ENCODE results near the gene BCL2.

Gene BCL2

DNA sequence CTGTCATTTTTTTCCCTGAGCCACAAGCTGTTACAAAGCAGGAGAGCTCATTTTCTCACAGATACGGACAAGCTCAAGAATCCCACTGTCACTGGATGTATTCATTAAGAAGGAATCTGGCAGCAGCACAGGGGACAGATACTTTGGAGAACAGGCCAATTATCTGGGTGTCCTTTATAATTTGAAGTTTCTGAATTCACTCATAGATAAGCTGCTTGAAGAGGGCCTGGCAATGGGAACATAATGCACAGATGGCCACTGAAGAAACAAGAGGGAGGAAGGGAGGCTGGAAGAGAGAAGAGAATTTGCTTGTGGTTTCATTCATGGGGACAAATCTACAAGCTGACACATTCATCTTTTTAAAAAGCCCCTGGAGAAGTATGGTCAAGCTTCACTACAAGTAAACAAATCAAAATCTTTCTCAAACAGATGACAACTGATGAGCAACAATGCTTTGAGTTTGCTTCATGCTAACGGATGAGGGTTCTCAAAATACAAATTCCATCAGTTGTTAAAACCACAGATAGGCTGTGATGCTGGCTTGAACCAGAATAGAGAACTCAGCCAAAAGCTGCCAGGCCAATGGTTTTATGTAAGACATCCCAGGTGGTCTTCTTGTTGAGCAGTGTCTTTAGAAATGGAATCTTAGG is 11.9 kb downstream of the BCL2 start:
- DNase-seq = no peak

GRCh38 chr18:63306819-63307550 is 12.6 kb downstream of the BCL2 start:
- no peak for DNase-seq

- DNase-seq = no peak
Measured at GRCh38 chr18:63306249-63306648, 13.3 kb downstream of the BCL2 start.

DNA sequence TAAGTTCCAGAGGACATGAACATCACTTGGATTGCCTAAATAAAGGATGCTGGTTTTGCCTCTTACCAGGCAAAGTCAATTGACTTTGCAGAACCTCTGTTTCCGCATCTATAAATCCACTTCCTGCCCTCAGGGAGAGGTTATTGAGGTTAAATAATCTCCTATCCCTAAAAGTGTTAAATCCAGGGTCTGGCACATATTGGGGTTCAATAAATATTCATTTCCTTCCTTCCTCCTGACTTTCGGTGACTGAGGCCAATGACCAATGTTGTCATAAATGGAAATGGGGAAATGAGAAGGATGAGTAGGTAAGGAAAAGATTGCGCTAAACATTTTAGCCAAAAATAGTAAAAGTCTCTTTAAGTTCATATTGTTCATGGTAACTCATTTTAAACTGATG is 16.0 kb downstream of the BCL2 start:
- no peak for DNase-seq

DNA sequence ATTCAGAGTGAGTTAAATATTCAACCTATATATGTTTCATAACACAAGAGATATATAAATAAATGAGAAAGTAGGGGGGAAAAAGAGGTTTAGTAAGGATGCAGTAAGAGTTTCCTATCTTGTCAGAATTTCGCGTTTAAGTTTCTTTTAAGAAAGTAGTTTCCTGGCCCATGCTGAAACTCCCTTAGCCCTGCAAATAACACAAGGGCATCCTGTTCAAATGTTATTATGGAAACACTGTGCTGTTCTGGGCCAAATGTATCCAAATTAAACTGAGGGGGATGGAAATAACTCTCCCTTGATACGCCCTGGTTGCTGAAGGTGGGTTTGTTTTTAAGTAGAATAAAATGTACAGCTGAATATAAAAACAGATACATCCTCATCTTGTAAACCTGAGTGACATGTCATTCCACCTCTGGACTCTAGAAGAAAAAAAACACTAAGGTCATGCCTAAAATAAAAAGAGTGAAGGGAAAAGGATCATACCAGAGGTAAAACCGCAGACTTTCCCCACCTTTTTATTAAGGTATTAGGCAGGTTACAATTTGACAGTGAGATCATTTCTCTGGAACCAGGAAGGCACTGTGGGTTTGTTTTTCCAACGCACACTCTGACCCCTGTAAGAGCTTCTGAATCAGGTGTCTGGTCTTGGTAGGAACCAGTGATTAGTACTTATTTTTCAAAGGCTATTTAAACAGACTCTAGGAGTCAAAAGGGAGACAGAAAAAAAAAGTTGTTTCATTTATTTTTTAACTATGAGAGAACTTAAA is 16.7 kb downstream of the BCL2 start:
- DNase-seq = no peak

GRCh38 chr18:63302220-63302619 is 17.3 kb downstream of the BCL2 start:
- no peak for DNase-seq

GRCh38 chr18:63301434-63301833 is 18.1 kb downstream of the BCL2 start:
- DNase-seq = no peak

- no peak for DNase-seq
Measured at GRCh38 chr18:63299837-63300745, 19.5 kb downstream of the BCL2 start.

GRCh38 chr18:63298400-63299365 is 20.9 kb downstream of the BCL2 start:
- DNase-seq = no peak

GRCh38 chr18:63297687-63298399 is 21.7 kb downstream of the BCL2 start:
- DNase-seq = no peak

GRCh38 chr18:63293935-63294334 is 25.6 kb downstream of the BCL2 start:
- no peak for DNase-seq

- DNase-seq = no peak
Measured at GRCh38 chr18:63292831-63293683, 26.5 kb downstream of the BCL2 start.

DNA sequence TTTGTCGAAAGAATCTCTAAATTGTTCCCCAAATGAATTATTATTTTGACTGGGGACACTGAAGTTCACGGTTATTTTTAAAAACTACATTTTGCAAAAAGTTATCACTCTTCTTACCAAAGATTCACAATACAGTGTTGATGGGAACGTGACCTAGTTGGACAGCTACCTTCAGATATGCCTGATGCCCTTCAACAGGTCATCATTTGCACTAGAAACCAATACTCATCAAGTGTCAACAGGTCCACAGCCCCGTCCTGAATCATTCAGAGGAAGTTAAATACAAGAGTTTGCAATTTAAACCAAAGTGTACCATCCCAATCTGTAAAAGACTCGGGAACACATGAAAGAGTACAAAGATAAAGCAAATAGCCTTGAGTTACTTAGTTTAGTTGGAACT is 28.3 kb downstream of the BCL2 start:
- no peak for DNase-seq

GRCh38 chr18:63290821-63291200 is 28.8 kb downstream of the BCL2 start:
- DNase-seq = no peak

DNA sequence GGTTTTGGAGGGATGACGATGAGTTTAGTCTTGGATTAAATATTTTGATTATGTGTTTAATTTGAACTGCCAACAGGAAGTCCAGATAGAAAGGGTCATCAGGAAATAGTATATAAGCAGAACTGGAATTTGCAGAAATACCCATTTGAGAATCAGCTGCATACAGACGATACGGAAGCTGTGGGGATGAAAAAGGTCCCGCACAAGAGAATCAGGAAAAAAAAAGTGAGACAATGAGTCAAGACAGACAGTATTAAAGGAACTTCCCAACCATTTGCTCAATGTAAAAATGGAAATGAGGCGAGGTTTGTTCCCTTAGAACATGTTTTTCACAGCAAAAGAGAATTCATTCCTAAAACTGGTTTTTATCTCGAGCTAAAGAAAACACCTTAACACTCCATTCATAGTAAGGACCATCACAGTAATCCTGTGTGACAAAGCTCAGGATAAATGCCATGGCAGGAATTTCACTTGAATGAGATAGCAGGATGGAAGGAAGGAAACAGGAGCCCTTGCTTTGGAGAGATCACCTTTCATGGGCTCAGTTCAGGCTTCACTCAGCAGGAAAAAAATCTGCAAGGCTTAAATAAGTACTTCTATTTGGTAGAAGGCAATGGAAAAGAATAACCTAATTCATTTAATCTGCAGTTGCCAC is 29.3 kb downstream of the BCL2 start:
- no peak for DNase-seq

GRCh38 chr18:63288311-63288710 is 31.3 kb downstream of the BCL2 start:
- DNase-seq = no peak

GRCh38 chr18:63287691-63288220 is 31.8 kb downstream of the BCL2 start:
- no peak for DNase-seq

GRCh38 chr18:63286926-63287325 is 32.6 kb downstream of the BCL2 start:
- DNase-seq = no peak
